Mammary epithelial cell (primary cell): ENCODE measurements around the gene NUCB1.

Experiments
- EZH2 ChIP-seq: IDR thresholded peaks from 2 replicates; pipeline ENCODE4 v1.6.1; 2012; ENCODE audit warnings: low read length, inconsistent platforms, borderline replicate concordance
- TF ChIP-seq, protein P1 (sequence below), 2 donors: IDR thresholded peaks in 1 of 2; conservative IDR thresholded peaks in 1 of 2; 2 replicates each; pipeline ENCODE4 v1.5.1; 2011 to 2012; ENCODE audit warnings: inconsistent platforms in 2 of 2, low read length in 2 of 2, mild to moderate bottlenecking in 2 of 2, control low read depth in 1 of 2, low read depth in 1 of 2; ENCODE audit not compliant: insufficient read depth in 1 of 2; ENCODE audit errors: extremely low read depth in 1 of 2

DNA sequence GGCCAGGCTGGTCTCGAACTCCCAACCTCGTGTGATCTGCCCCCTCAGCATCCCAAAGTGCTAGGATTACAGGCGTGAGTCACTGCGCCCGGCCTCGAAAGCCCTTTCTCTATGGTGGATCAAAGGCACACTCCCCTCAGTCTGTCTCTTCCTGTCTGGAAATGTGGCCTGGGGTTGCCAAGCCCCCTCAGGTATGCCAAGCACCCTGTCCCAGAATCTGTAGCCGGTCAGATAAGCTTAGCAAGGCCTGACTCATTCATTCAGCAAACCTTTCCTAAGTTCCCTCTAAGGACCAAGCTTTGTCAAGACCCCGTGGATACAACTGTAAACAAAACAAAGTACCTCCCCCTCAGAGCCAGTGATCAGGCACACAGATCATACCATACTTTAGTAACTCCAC lies 14.1 kb downstream of the NUCB1 start:
- TF ChIP-seq, protein P1, sequence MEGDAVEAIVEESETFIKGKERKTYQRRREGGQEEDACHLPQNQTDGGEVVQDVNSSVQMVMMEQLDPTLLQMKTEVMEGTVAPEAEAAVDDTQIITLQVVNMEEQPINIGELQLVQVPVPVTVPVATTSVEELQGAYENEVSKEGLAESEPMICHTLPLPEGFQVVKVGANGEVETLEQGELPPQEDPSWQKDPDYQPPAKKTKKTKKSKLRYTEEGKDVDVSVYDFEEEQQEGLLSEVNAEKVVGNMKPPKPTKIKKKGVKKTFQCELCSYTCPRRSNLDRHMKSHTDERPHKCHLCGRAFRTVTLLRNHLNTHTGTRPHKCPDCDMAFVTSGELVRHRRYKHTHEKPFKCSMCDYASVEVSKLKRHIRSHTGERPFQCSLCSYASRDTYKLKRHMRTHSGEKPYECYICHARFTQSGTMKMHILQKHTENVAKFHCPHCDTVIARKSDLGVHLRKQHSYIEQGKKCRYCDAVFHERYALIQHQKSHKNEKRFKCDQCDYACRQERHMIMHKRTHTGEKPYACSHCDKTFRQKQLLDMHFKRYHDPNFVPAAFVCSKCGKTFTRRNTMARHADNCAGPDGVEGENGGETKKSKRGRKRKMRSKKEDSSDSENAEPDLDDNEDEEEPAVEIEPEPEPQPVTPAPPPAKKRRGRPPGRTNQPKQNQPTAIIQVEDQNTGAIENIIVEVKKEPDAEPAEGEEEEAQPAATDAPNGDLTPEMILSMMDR (conservative IDR thresholded peaks at IDR 0.05 in 1 of 2, IDR thresholded peaks at IDR 0.05 in 1 of 2; ENCODE audit: extremely low read depth in 1 of 2, insufficient read depth in 1 of 2, low read depth in 1 of 2, low read length in 2 of 2): no peak
- no peak for TF ChIP-seq EZH2
